ENCODE measurements around the gene PCSK6.

DNA sequence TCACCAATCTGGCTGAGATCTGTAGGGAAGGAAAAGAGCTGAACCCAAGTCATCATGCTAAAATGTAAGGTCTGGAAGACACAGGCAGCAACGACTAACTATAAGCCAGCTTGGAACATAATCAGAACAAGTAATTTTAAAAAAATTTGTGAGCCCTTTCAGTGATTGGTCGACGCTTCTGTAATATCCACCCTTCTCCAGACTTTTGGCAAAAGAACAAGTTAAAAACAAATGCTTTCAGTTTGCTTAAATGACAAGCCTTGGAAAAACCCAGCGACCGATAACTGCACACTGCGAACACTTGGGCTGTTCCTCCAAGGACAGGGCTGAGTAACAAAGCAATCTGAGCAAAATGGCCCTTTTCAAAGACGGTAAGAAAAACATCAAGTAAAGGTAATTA lies 49.6 kb downstream of the PCSK6 start:
- TF ChIP-seq, protein P1, sequence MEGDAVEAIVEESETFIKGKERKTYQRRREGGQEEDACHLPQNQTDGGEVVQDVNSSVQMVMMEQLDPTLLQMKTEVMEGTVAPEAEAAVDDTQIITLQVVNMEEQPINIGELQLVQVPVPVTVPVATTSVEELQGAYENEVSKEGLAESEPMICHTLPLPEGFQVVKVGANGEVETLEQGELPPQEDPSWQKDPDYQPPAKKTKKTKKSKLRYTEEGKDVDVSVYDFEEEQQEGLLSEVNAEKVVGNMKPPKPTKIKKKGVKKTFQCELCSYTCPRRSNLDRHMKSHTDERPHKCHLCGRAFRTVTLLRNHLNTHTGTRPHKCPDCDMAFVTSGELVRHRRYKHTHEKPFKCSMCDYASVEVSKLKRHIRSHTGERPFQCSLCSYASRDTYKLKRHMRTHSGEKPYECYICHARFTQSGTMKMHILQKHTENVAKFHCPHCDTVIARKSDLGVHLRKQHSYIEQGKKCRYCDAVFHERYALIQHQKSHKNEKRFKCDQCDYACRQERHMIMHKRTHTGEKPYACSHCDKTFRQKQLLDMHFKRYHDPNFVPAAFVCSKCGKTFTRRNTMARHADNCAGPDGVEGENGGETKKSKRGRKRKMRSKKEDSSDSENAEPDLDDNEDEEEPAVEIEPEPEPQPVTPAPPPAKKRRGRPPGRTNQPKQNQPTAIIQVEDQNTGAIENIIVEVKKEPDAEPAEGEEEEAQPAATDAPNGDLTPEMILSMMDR (conservative IDR thresholded peaks at IDR 0.05): no peak
- no peak for TF ChIP-seq EZH2 (IDR thresholded peaks at IDR 0.05; ENCODE audit: low read depth)
